Measurements from ENCODE around the gene RIMBP2.

- TF ChIP-seq CTCF (IDR thresholded peaks at IDR 0.05) (no peak), POLR2A (IDR thresholded peaks at IDR 0.05) (no peak)
Observed at GRCh38 chr12:130583317-130583716, 132.8 kb downstream of the RIMBP2 start.

Data from uterus (tissue), 2 donors.